RWPE1 (cell line): Measurements from ENCODE around the gene CADM2.

Experiments
- CTCF ChIA-PET: fragments of 350-600 bp; sonication (Branson Sonifier 250); formaldehyde crosslinking; extraction: SDS; loops from one replicate; lab custom pipeline; 2021; lab: Yijun Ruan, JAX
- POLR2A ChIA-PET: fragments of 400-600 bp; formaldehyde crosslinking; extraction: SDS; loops from one replicate; lab custom pipeline; 2020; ENCODE audit warnings: antibody characterized with exemption; ENCODE audit not compliant: low non-redundant PET; lab: Yijun Ruan, JAX
- DNase-seq: peaks from one replicate; pipeline ENCODE4 v3.0.0; 2012; ENCODE audit warnings: low spot score
- H3K27ac ChIP-seq: fragments of 450-650 bp; 2 replicates; pipeline ENCODE4 v1.5.1; 2017
- TF ChIP-seq, protein P1 (sequence below): fragments of 450-650 bp; conservative IDR thresholded peaks from 2 replicates; pipeline ENCODE4 v1.5.1; 2017; ENCODE audit warnings: low read depth, mild to moderate bottlenecking

CADM2 gene

DNA sequence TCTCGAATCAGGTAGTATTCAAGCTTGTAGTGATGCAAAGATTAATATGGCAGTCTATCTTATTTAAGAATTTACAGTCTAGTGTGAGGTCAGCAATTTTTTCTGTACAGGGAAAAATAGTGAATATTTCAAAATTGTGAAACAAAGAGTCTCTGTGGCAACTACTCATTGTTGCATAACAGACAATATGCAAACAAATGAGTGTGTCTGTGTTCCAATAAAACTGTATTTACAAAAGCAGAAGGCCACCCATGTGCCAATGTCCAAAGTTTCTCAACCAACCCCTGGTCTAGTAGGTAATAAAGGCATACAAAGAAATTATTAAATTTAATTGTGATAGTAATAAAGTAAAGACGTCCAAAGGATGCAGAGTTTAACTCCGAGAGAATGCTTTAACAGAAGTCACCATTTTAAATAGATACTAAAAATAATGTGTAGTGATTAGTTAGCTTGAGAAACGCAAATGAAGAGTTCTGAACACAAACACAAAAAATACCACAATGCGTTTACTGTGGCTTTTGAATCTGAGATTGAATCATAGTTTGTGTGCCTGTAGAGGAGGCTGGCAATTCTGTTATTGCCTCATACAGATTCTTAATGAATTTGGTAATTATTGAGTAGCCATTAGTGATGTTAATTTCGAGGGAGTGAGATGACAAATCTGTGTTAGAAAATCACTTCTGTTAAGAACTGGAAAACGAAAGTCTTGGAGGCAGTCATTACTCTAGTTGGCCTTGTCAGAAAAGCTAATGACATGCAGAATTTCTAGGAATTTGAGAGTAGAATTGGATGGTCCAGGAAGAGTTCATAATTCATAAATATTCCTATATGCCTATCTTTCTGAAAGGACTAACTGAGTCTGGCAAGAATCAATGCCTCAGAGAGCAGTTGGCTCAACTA lies 48.7 kb downstream of the CADM2 start:
- no peak for DNase-seq
- POLR2A ChIA-PET = no interaction called here
- TF ChIP-seq, protein P1, sequence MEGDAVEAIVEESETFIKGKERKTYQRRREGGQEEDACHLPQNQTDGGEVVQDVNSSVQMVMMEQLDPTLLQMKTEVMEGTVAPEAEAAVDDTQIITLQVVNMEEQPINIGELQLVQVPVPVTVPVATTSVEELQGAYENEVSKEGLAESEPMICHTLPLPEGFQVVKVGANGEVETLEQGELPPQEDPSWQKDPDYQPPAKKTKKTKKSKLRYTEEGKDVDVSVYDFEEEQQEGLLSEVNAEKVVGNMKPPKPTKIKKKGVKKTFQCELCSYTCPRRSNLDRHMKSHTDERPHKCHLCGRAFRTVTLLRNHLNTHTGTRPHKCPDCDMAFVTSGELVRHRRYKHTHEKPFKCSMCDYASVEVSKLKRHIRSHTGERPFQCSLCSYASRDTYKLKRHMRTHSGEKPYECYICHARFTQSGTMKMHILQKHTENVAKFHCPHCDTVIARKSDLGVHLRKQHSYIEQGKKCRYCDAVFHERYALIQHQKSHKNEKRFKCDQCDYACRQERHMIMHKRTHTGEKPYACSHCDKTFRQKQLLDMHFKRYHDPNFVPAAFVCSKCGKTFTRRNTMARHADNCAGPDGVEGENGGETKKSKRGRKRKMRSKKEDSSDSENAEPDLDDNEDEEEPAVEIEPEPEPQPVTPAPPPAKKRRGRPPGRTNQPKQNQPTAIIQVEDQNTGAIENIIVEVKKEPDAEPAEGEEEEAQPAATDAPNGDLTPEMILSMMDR = no peak
- CTCF ChIA-PET = no interaction called here
- no peak overlapping the region for H3K27ac ChIP-seq

DNA sequence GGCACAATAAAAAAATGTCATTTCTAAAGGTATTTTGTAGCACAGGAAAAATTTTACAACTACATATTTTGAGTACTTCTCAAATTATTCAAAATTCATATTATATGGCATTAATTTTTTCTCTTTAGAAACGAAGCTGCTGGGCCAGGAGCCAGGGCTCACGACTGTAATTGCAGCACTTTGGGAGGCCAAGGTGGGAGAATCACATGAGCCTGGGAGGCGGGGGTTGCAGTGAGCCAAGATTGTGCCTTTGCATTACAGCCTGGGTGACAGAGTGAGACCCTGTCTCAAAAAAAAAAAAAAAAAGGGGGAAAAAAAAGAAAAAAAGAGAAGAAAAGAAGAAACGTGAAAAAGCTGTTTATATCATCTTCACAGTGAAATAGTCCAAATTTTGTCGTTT lies 62.0 kb downstream of the CADM2 start:
- DNase-seq = no peak
- TF ChIP-seq, protein P1 = no peak
- POLR2A ChIA-PET = no interaction called here
- H3K27ac ChIP-seq = no peak overlapping the region
- CTCF ChIA-PET = interaction anchor here (0.6 kb wide), 1 partner anchor 229 kb away, joined by 3 read pairs; no protein-coding TSS in a partner anchor

DNA sequence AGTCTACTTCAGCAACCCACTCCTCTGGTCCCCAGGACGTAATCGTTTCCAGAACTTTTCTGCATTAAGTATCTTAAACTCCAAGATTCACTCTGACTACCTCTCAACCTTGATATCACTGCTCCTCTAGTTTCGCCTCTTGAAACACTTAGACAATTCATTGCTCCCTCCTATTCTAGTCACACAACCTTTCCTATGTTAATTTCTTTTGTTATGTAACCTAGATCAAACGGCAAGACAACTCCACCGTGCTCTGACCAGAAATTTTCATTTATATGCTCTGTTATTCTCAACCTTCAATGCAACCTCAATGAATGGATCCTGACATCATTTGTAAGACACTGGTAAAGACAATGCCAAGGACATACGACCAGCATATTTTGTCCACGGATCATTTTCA lies 71.3 kb downstream of the CADM2 start:
- DNase-seq = no peak
- POLR2A ChIA-PET = no interaction called here
- H3K27ac ChIP-seq = no peak overlapping the region
- CTCF ChIA-PET = no interaction called here
- TF ChIP-seq, protein P1 = no peak

DNA sequence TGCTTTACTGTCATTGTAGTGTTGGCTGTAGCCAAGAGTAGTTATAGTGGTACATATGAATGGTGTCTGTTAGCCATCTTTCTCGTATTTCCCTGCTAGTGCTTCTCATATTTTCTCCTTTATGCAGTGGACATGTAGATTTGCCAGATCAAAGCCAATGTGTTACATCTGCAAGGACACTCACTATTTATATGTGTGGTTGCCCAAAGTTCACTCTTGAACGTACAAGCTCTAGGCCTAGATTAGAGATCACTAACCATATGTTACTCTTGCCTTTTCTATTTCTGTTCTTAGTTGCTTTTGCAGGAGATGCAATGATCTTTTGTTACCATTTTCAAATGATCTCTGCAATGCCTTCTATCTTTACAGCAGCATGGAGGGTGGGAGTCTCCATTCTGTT lies 78.4 kb downstream of the CADM2 start:
- ChIA-PET POLR2A (no interaction called here), CTCF (no interaction called here)
- H3K27ac ChIP-seq = no peak overlapping the region
- TF ChIP-seq, protein P1 = no peak
- DNase-seq = no peak

DNA sequence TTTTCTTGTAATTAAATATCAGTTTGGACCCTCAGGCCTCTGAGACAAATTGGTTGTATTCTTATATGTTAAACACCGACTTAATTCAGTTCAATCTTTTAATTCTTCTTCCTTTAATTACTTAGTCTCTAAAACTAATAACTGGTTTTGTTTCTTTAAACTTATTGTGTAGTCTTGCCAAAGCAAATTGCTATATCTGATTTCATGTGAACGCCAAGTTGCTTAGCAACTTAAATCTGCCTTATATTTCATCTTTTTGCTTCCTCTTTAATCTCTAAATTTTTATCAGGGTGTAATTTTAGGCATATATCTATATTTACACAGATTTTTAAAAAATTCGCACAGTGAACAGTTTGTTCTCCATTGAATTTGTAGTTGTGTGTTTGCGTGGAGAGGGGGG lies 82.2 kb downstream of the CADM2 start:
- POLR2A ChIA-PET = no interaction called here
- CTCF ChIA-PET = no interaction called here
- H3K27ac ChIP-seq = no peak overlapping the region
- TF ChIP-seq, protein P1 = no peak
- no peak for DNase-seq

DNA sequence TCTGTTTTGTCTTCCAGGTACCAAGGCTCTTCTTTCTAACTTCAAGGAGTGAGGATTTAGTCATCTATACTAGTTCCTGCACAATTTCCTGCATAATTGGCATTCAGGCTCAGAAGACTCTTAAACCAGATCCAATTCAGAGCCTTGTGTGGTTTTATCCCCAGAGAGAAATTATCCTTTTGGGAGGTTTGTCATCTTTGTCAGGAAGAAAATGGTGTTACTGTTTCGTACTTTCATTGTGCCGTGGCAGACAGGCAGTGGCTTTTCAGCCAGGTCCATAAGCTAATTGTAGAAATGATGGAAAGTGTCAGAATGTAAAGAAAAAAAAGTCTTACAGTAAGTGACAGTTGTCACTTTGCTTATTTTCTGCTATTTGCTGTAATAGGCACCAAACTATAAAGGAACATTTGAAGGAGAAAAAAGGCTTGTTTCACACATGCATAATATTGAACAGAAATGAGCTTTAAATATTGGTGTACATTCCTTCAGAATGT lies 82.8 kb downstream of the CADM2 start:
- no peak for DNase-seq
- no peak overlapping the region for H3K27ac ChIP-seq
- CTCF ChIA-PET = no interaction called here
- POLR2A ChIA-PET = no interaction called here
- TF ChIP-seq, protein P1 = no peak
